ENCODE data around the gene TBX15. TPM values are rescaled to one million over a fixed set of nuclear protein-coding genes. Genes with fewer than 3 reads are reported as not detected.

The TBX15 gene
- total RNA-seq, 1 donor from 2014 or later: not detected

DNA sequence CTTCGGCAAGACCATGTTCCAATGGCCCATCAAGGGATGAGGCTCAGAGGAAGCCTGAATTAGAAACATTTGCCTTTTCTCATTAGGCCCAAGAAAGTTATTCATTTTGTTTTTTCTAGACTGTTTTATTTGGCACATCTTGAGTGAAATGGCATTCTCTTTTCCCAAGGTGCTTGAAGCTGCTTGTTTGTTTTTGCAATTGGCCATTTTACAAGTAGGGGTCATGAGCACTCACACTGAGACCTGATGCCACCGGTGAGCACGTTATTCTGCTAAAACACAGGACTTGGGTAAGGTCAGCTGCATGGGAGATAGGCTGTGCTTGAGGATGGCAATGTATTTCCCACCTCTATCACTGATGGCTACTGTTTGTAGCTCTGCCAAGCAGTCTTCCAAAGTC lies 128.1 kb downstream of the TBX15 start:
- FAIRE-seq (peak; percentile 43), DNase-seq (ENCODE audit: low read depth) (no peak)
- Histone ChIP-seq H3K4me3 (ENCODE audit: low read depth, low read length) (no peak overlapping the region), H3K27me3 (ENCODE audit: control insufficient read depth, insufficient read depth, low read length) (no peaks in the 10 kb centered on the region), H3K36me3 (ENCODE audit: control insufficient read depth, insufficient read depth, low read length) (no peaks in the 10 kb centered on the region)
- TF ChIP-seq, protein P1, sequence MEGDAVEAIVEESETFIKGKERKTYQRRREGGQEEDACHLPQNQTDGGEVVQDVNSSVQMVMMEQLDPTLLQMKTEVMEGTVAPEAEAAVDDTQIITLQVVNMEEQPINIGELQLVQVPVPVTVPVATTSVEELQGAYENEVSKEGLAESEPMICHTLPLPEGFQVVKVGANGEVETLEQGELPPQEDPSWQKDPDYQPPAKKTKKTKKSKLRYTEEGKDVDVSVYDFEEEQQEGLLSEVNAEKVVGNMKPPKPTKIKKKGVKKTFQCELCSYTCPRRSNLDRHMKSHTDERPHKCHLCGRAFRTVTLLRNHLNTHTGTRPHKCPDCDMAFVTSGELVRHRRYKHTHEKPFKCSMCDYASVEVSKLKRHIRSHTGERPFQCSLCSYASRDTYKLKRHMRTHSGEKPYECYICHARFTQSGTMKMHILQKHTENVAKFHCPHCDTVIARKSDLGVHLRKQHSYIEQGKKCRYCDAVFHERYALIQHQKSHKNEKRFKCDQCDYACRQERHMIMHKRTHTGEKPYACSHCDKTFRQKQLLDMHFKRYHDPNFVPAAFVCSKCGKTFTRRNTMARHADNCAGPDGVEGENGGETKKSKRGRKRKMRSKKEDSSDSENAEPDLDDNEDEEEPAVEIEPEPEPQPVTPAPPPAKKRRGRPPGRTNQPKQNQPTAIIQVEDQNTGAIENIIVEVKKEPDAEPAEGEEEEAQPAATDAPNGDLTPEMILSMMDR (IDR thresholded peaks at IDR 0.05; ENCODE audit: insufficient read depth, low read length, severe bottlenecking): no peak

DNA sequence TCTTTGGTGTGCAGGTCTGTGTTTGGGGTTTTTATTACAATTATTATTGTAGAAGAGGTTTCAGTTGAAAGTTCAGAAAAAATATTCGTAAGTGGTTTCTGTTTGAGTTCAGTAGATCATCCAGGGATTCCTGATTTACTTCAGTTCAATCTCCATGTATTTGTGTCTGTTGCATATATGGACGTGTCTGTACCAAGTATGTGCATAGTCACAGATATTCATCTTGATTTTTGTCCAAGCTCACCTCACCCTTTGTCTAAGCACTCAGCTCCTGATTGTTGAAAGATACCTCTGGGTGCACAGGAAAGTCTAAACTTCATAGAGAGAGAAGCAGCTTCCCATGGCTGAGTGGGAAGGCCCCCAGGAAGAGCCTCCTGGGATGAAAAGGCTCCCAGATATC lies 141.7 kb downstream of the TBX15 start:
- no peaks in the 10 kb centered on the region for H3K27me3 ChIP-seq (ENCODE audit: control insufficient read depth, insufficient read depth, low read length)
- H3K36me3 ChIP-seq (ENCODE audit: control insufficient read depth, insufficient read depth, low read length): no peaks in the 10 kb centered on the region
- FAIRE-seq (no peak), DNase-seq (ENCODE audit: low read depth) (no peak)
- TF ChIP-seq, protein P1 (IDR thresholded peaks at IDR 0.05; ENCODE audit: insufficient read depth, low read length, severe bottlenecking): no peak
- H3K4me3 ChIP-seq (ENCODE audit: low read depth, low read length): no peak overlapping the region

- DNase-seq (ENCODE audit: low read depth) (no peak), FAIRE-seq (no peak)
- Histone ChIP-seq H3K27me3 (ENCODE audit: control insufficient read depth, insufficient read depth, low read length) (no peaks in the 10 kb centered on the region), H3K4me3 (ENCODE audit: low read depth, low read length) (no peak overlapping the region), H3K36me3 (ENCODE audit: control insufficient read depth, insufficient read depth, low read length) (no peaks in the 10 kb centered on the region)
- TF ChIP-seq, protein P1 (IDR thresholded peaks at IDR 0.05; ENCODE audit: insufficient read depth, low read length, severe bottlenecking): no peak
Measured at GRCh38 chr1:118842452-118843201, 145.5 kb downstream of the TBX15 start.

GRCh38 chr1:118841521-118841920 lies 146.6 kb downstream of the TBX15 start:
- Histone ChIP-seq H3K4me3 (ENCODE audit: low read depth, low read length) (no peak overlapping the region), H3K36me3 (ENCODE audit: control insufficient read depth, insufficient read depth, low read length) (no peaks in the 10 kb centered on the region), H3K27me3 (ENCODE audit: control insufficient read depth, insufficient read depth, low read length) (no peaks in the 10 kb centered on the region)
- FAIRE-seq (no peak), DNase-seq (ENCODE audit: low read depth) (no peak)
- TF ChIP-seq, protein P1 (IDR thresholded peaks at IDR 0.05; ENCODE audit: insufficient read depth, low read length, severe bottlenecking): no peak

Other genes starting within 250 kb of the TBX15 start
- 11.9 and 15.3 TPM in 2 replicates for gene WARS2, start 152.3 kb upstream of the TBX15 start, total RNA-seq

Data from bronchial epithelial cell (primary cell).